SK-N-MC (cell line): ENCODE data around the gene MMS19.

Experiments used
- DNase-seq: peaks from one replicate; pipeline ENCODE4 v3.0.0-alpha.2; 2011; ENCODE audit warnings: low read depth, low spot score
- H3K27ac ChIP-seq: fragments of 200-600 bp; sonication (generic); 2 replicates; pipeline ENCODE4 v1.5.1; 2016; ENCODE audit warnings: mixed run types
- H3K36me3 ChIP-seq: fragments of 200-600 bp; sonication (generic); 2 replicates; pipeline ENCODE4 v1.6.1; 2017; ENCODE audit warnings: antibody characterized with exemption, low read length, mixed read lengths; ENCODE audit not compliant: insufficient read depth
- H3K4me3 ChIP-seq: fragments of 200-600 bp; sonication (generic); 2 replicates; pipeline ENCODE4 v1.5.1; 2016
- H3K9ac ChIP-seq: fragments of 200-600 bp; sonication (generic); 2 replicates; pipeline ENCODE4 v1.8.0; 2017; ENCODE audit warnings: mixed run types, mixed read lengths; ENCODE audit not compliant: insufficient read length
- H3K9me3 ChIP-seq: fragments of 200-600 bp; sonication (generic); 2 replicates; pipeline ENCODE4 v1.6.1; 2017; ENCODE audit warnings: low read depth, mild to moderate bottlenecking, antibody characterized with exemption, low read length, moderate library complexity, mixed read lengths
- EZH2 ChIP-seq: fragments of 200-600 bp; sonication (generic); IDR thresholded peaks from one replicate; pipeline ENCODE4 v1.6.1; 2017; ENCODE audit warnings: antibody characterized with exemption
- FOXP2 ChIP-seq: optimal IDR thresholded peaks from 2 replicates; pipeline ENCODE3; 2011; ENCODE audit warnings: mild to moderate bottlenecking, moderate library complexity; ENCODE audit not compliant: insufficient read depth; ENCODE audit errors: extremely low read length, control extremely low read depth
- POLR2AphosphoS5 ChIP-seq: IDR thresholded peaks from 2 replicates; pipeline ENCODE4 v1.6.1; 2012; ENCODE audit warnings: mild to moderate bottlenecking, low read depth, low read length, borderline replicate concordance

Gene MMS19

GRCh38 chr10:97498076-97498840, at the start of gene MMS19:
Gene MMS19, minus strand, starts transcription at chr10:97498422. Its CDS starts 38 bp downstream, at chr10:97498384.
- H3K9me3 ChIP-seq, result no peaks in the 10 kb centered on the region
- H3K4me3 ChIP-seq, result peak within 1 kb of the TSS; percentile 85
- peak within 1 kb of the TSS; percentile 83 for H3K9ac ChIP-seq
- no peaks in the 10 kb centered on the region for H3K36me3 ChIP-seq
- TF ChIP-seq FOXP2, result no peak
- peak; percentile 68; the same call in 1 of the 2 replicates for TF ChIP-seq POLR2AphosphoS5
- TF ChIP-seq EZH2, result no peak
- DNase-seq, result peak; percentile 45
- peak within 1 kb of the TSS; percentile 68; the same call in 1 of the 2 replicates for H3K27ac ChIP-seq

- TF ChIP-seq POLR2AphosphoS5 (no peak), EZH2 (no peak), FOXP2 (no peak)
- Histone ChIP-seq H3K36me3 (no peaks in the 10 kb centered on the region), H3K27ac (no peak overlapping the region), H3K9me3 (no peaks in the 10 kb centered on the region), H3K4me3 (no peak overlapping the region), H3K9ac (no peak overlapping the region)
- no peak for DNase-seq
Observed at GRCh38 chr10:97547962-97548361, 49.7 kb upstream of the MMS19 start.

- H3K9me3 ChIP-seq, result no peaks in the 10 kb centered on the region
- no peak overlapping the region for H3K4me3 ChIP-seq
- H3K27ac ChIP-seq, result no peak overlapping the region
- TF ChIP-seq POLR2AphosphoS5 (no peak), EZH2 (no peak), FOXP2 (no peak)
- no peak overlapping the region for H3K9ac ChIP-seq
- H3K36me3 ChIP-seq, result no peaks in the 10 kb centered on the region
- no peak for DNase-seq
Observed at GRCh38 chr10:97547271-97547600, 49.0 kb upstream of the MMS19 start.

- no peaks in the 10 kb centered on the region for H3K9me3 ChIP-seq
- no peak overlapping the region for H3K4me3 ChIP-seq
- DNase-seq, result no peak
- no peaks in the 10 kb centered on the region for H3K36me3 ChIP-seq
- no peak overlapping the region for H3K9ac ChIP-seq
- no peak for TF ChIP-seq FOXP2
- H3K27ac ChIP-seq, result no peak overlapping the region
Observed at GRCh38 chr10:97546456-97547270, 48.4 kb upstream of the MMS19 start.

GRCh38 chr10:97543025-97543546, 44.9 kb upstream of the MMS19 start:
- Histone ChIP-seq H3K4me3 (no peak overlapping the region), H3K9me3 (no peaks in the 10 kb centered on the region), H3K27ac (no peak overlapping the region), H3K9ac (no peak overlapping the region), H3K36me3 (no peaks in the 10 kb centered on the region)
- TF ChIP-seq FOXP2 (no peak), EZH2 (no peak), POLR2AphosphoS5 (no peak)
- no peak for DNase-seq

GRCh38 chr10:97542169-97543024, 44.2 kb upstream of the MMS19 start:
- DNase-seq, result no peak
- H3K4me3 ChIP-seq, result no peak overlapping the region
- H3K27ac ChIP-seq, result no peak overlapping the region
- TF ChIP-seq FOXP2 (no peak), EZH2 (no peak), POLR2AphosphoS5 (no peak)
- no peaks in the 10 kb centered on the region for H3K36me3 ChIP-seq
- no peaks in the 10 kb centered on the region for H3K9me3 ChIP-seq
- H3K9ac ChIP-seq, result no peak overlapping the region

- H3K27ac ChIP-seq, result no peak overlapping the region
Observed at GRCh38 chr10:97540669-97541500, 42.7 kb upstream of the MMS19 start.

More at GRCh38 chr10:97540669-97541500, 42.7 kb upstream of the MMS19 start:
- Histone ChIP-seq H3K36me3 (no peaks in the 10 kb centered on the region), H3K9me3 (no peaks in the 10 kb centered on the region), H3K9ac (no peak overlapping the region), H3K4me3 (no peak overlapping the region)
- TF ChIP-seq FOXP2 (no peak), POLR2AphosphoS5 (no peak), EZH2 (no peak)
- no peak for DNase-seq
